Thoracic aorta (tissue), 2 donors: ENCODE results near the gene AREL1. TPM values are rescaled to one million over a fixed set of nuclear protein-coding genes. Genes with fewer than 3 reads are reported as not detected.

ENCODE experiments used
- ATAC-seq: fragments of 150-250 bp; one replicate; pipeline ENCODE4 v1.8.0; 2017; ENCODE audit warnings: low read depth; ENCODE audit not compliant: insufficient number of reproducible peaks, low FRiP score
- DNase-seq: peaks from one replicate; pipeline ENCODE4 v3.0.0-alpha.2; 2020; ENCODE audit warnings: low spot score
- H3K27ac ChIP-seq, 2 donors: fragments of 200-600 bp; sonication (generic); 1 replicate in 1 of 2; 2 replicates in 1 of 2; pipeline ENCODE4 v1.5.1; 2016; ENCODE audit warnings: mild to moderate bottlenecking in 2 of 2, moderate library complexity in 2 of 2
- H3K27me3 ChIP-seq: fragments of 200-600 bp; sonication (generic); replicated peaks from 2 replicates; pipeline ENCODE4 v1.6.0; 2016; ENCODE audit warnings: mild to moderate bottlenecking; ENCODE audit not compliant: insufficient read depth
- H3K36me3 ChIP-seq: fragments of 200-600 bp; sonication (generic); one replicate; pipeline ENCODE4 v1.5.1; 2016
- H3K4me1 ChIP-seq, 2 donors: fragments of 200-600 bp; sonication (generic); 1 replicate in 1 of 2; 2 replicates in 1 of 2; pipeline versions ENCODE4 v1.5.1 to v1.6.0; 2016; ENCODE audit warnings: low read depth in 2 of 2, mild to moderate bottlenecking in 1 of 2; ENCODE audit not compliant: control insufficient read depth in 1 of 2
- H3K4me3 ChIP-seq: fragments of 200-600 bp; sonication (generic); 2 replicates; pipeline ENCODE4 v1.5.1; 2016; ENCODE audit warnings: mild to moderate bottlenecking
- H3K9me3 ChIP-seq: fragments of 200-600 bp; sonication (generic); 2 replicates; pipeline ENCODE4 v1.5.1; 2016
- CTCF ChIP-seq: fragments of 200-600 bp; sonication (generic); IDR thresholded peaks from one replicate; pipeline ENCODE4 v1.5.1; 2019; ENCODE audit warnings: antibody characterized with exemption
- total RNA-seq, 2 donors: library from RNA; depleted of rRNA; stranded (reverse); fragments of >200 nt; gene quantifications; one replicate each; pipeline versions ENCODE4 v1.1.0 to v1.2.3, GENCODE V29; 2016

Gene AREL1
- total RNA-seq, 2 donors from 2014 or later, result 29.6 to 51.4 TPM

- no peak for ATAC-seq
- Histone ChIP-seq H3K9me3 (no peaks in the 10 kb centered on the region), H3K27me3 (no peaks in the 10 kb centered on the region), H3K4me3 (no peak overlapping the region), H3K4me1 (peaks cover 27 to 39% of the 10 kb centered on the region in 2 donors), H3K27ac (no peak overlapping the region), H3K36me3 (no peaks in the 10 kb centered on the region)
- no peak for TF ChIP-seq CTCF
- no peak for DNase-seq
These were observed 2.4 kb downstream of the AREL1 start for GRCh38 chr14:74710480-74710879.

- Histone ChIP-seq H3K4me3 (no peak overlapping the region), H3K36me3 (no peaks in the 10 kb centered on the region), H3K4me1 (peaks cover 19 to 32% of the 10 kb centered on the region in 2 donors), H3K27ac (peak overlapping the region; percentile 62 to 66), H3K9me3 (no peaks in the 10 kb centered on the region), H3K27me3 (no peaks in the 10 kb centered on the region)
- DNase-seq (no peak), ATAC-seq (no peak)
- no peak for TF ChIP-seq CTCF
These were observed 7.0 kb downstream of the AREL1 start for GRCh38 chr14:74705613-74706500.

GRCh38 chr14:74704656-74705055 is 8.2 kb downstream of the AREL1 start:
- Histone ChIP-seq H3K27ac (peak overlapping the region; percentile 62 to 66), H3K27me3 (no peaks in the 10 kb centered on the region), H3K4me3 (peak overlapping the region; percentile 34), H3K4me1 (peaks cover 19 to 20% of the 10 kb centered on the region in 2 donors), H3K36me3 (no peaks in the 10 kb centered on the region), H3K9me3 (no peaks in the 10 kb centered on the region)
- TF ChIP-seq CTCF, result no peak
- ATAC-seq, result no peak
- no peak for DNase-seq

GRCh38 chr14:74703043-74703442 is 9.8 kb downstream of the AREL1 start:
- peaks cover 19 to 25% of the 10 kb centered on the region in 2 donors for H3K4me1 ChIP-seq
- H3K36me3 ChIP-seq, result no peaks in the 10 kb centered on the region
- no peaks in the 10 kb centered on the region for H3K27me3 ChIP-seq
- no peak overlapping the region for H3K27ac ChIP-seq
- no peak overlapping the region for H3K4me3 ChIP-seq
- DNase-seq (no peak), ATAC-seq (no peak)
- no peaks in the 10 kb centered on the region for H3K9me3 ChIP-seq
- no peak for TF ChIP-seq CTCF

- H3K4me3 ChIP-seq, result no peak overlapping the region
- peaks cover 19 to 25% of the 10 kb centered on the region in 2 donors for H3K4me1 ChIP-seq
- no peak overlapping the region for H3K27ac ChIP-seq
- H3K9me3 ChIP-seq, result no peaks in the 10 kb centered on the region
- ATAC-seq (no peak), DNase-seq (no peak)
- no peaks in the 10 kb centered on the region for H3K27me3 ChIP-seq
- no peak for TF ChIP-seq CTCF
- no peaks in the 10 kb centered on the region for H3K36me3 ChIP-seq
These were observed 10.6 kb downstream of the AREL1 start for GRCh38 chr14:74702293-74702692.
